Measurements from ENCODE around the gene COL19A1. TPM values are rescaled to one million over a fixed set of nuclear protein-coding genes. Genes with fewer than 3 reads are reported as not detected.

COL19A1 gene
- total and polyA plus RNA-seq, 9 of the 15 experiments (the other 6 are each of a cell fraction or from before 2014, with no cell fraction given) = not detected

DNA sequence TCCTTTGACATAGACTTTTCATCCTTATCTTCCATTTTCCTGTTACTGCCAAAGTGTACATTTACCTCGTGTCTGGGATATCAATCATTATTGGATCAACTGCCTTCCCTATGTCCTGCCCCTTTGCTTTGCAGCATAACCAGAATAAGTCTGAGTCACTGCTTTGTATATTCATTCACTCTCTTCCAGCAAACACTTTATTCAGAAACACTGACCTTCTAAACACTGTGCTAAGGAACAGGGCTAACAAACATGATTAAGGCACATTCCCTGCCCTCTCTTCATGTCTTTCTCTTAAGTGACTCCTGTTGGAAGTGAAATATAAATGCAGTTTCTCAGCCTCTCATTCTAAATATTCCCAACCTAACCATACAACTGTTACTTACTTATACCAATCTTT lies 66.9 kb downstream of the COL19A1 start:
- DNase-seq (ENCODE audit: extremely low read depth in 1 of 4, low spot score in 3 of 4) (no peak), ATAC-seq (no peak), FAIRE-seq (no peak)
- Histone ChIP-seq H2AFZ (ENCODE audit: low read depth, low read length) (no peak overlapping the region), H4K20me1 (replicated peaks; ENCODE audit: control insufficient read depth, insufficient read depth, low read length) (no peaks in the 10 kb centered on the region), H3K79me2 (ENCODE audit: control insufficient read depth, insufficient read depth, low read length) (no peaks in the 10 kb centered on the region), H3K9me1 (ENCODE audit: control insufficient read depth, insufficient read depth, low read length) (no peaks in the 10 kb centered on the region), H3K36me3 (ENCODE audit: control insufficient read depth, insufficient read depth, low read length) (no peaks in the 10 kb centered on the region), H3K9me3 (replicated peaks; ENCODE audit: control insufficient read depth, insufficient read depth, low read depth, low read length) (no peaks in the 10 kb centered on the region), H3K4me1 (replicated peaks in 1 of 2; ENCODE audit: control insufficient read depth in 2 of 2, insufficient read depth in 2 of 2, low read length in 2 of 2) (no peaks in the 10 kb centered on the region), H3K4me2 (ENCODE audit: insufficient read depth, low read length) (no peak overlapping the region), H3K9ac (ENCODE audit: insufficient read depth in 1 of 2, low read depth in 2 of 2, low read length in 2 of 2) (no peak overlapping the region), H3K27ac (ENCODE audit: extremely low read depth, low read depth, low read length) (no peak overlapping the region), H3K27me3 (ENCODE audit: control insufficient read depth in 2 of 2, insufficient read depth in 2 of 2, low read length in 2 of 2) (no peaks in the 10 kb centered on the region), H3K4me3 (no peak overlapping the region)
- WGBS (ENCODE audit: insufficient coverage, low coverage, missing lambda C conversion rate) = 0% methylated on average over 1 of the region's 1 CpG
- in situ Hi-C loops (cut with MboI) (no loop called here), intact Hi-C loops (cut with micrococcal nuclease) (no loop called here)
- ChIA-PET CTCF (ENCODE audit: low intra/inter-chr PET ratio) (no interaction called here), POLR2A (no interaction called here)
- no TSS peak for BruUV-seq (replicated peaks)
- no peak for TF ChIP-seq MYC (IDR thresholded peaks at IDR 0.05; ENCODE audit: low read depth, low read length)
- TF ChIP-seq MYC (CRISPR knock-in tag; IDR thresholded peaks at IDR 0.05; ENCODE audit: borderline replicate concordance, low read depth) = no peak
- TF ChIP-seq U2AF1 (optimal IDR thresholded peaks at IDR 0.05; ENCODE audit: low read depth, low read length) = no peak
- no peak for TF ChIP-seq RBM22 (IDR thresholded peaks at IDR 0.05; ENCODE audit: low read depth, low read length, poor library complexity, severe bottlenecking)
- no peak for TF ChIP-seq KLF16 (IDR thresholded peaks at IDR 0.05)
- TF ChIP-seq GTF2E2 (tag; IDR thresholded peaks at IDR 0.05) = no peak
- no peak for TF ChIP-seq PPARD (CRISPR knock-in tag; IDR thresholded peaks at IDR 0.05)
- TF ChIP-seq CCAR2 (IDR thresholded peaks at IDR 0.05; ENCODE audit: low read depth, low read length) = no peak

DNA sequence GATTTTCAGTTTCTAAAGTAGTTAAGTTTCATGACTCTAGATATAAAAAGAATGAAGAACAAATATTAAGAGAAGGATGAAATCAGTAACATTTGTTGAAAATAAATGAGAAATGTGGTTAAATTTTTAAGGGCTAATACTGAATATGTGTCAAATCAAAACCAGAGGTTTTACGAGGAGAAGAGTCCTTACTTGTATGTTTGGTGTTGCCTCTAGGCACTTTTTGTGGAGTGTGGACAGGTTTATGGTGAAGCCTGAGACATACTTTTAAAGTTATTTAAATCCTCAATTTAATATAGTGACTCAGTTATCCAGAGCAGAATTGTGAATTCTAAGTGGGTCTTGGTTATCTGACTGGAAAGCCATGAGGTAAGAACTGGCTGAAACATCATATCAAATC lies 68.7 kb downstream of the COL19A1 start:
- WGBS (ENCODE audit: insufficient coverage, low coverage, missing lambda C conversion rate) = 0% methylated on average over 1 of the region's 1 CpG
- ChIA-PET CTCF (ENCODE audit: low intra/inter-chr PET ratio) (no interaction called here), POLR2A (no interaction called here)
- Histone ChIP-seq H3K27ac (ENCODE audit: extremely low read depth, low read depth, low read length) (no peak overlapping the region), H2AFZ (ENCODE audit: low read depth, low read length) (no peak overlapping the region), H4K20me1 (replicated peaks; ENCODE audit: control insufficient read depth, insufficient read depth, low read length) (no peaks in the 10 kb centered on the region), H3K27me3 (ENCODE audit: control insufficient read depth in 2 of 2, insufficient read depth in 2 of 2, low read length in 2 of 2) (no peaks in the 10 kb centered on the region), H3K36me3 (ENCODE audit: control insufficient read depth, insufficient read depth, low read length) (no peaks in the 10 kb centered on the region), H3K4me1 (replicated peaks in 1 of 2; ENCODE audit: control insufficient read depth in 2 of 2, insufficient read depth in 2 of 2, low read length in 2 of 2) (no peaks in the 10 kb centered on the region), H3K9ac (ENCODE audit: insufficient read depth in 1 of 2, low read depth in 2 of 2, low read length in 2 of 2) (no peak overlapping the region), H3K79me2 (ENCODE audit: control insufficient read depth, insufficient read depth, low read length) (no peaks in the 10 kb centered on the region), H3K9me1 (ENCODE audit: control insufficient read depth, insufficient read depth, low read length) (no peaks in the 10 kb centered on the region), H3K4me3 (no peak overlapping the region), H3K9me3 (replicated peaks; ENCODE audit: control insufficient read depth, insufficient read depth, low read depth, low read length) (no peaks in the 10 kb centered on the region), H3K4me2 (ENCODE audit: insufficient read depth, low read length) (no peak overlapping the region)
- intact Hi-C loops (cut with micrococcal nuclease) = no loop called here
- in situ Hi-C loops (cut with MboI) = no loop called here
- ATAC-seq (no peak), FAIRE-seq (no peak), DNase-seq (ENCODE audit: extremely low read depth in 1 of 4, low spot score in 3 of 4) (no peak)
- BruUV-seq (replicated peaks) = no TSS peak
- TF ChIP-seq FOXK1 (CRISPR knock-in tag; IDR thresholded peaks at IDR 0.05; ENCODE audit: borderline replicate concordance) (no peak), MCM3 (IDR thresholded peaks at IDR 0.05) (no peak), ZNF780A (CRISPR knock-in tag; IDR thresholded peaks at IDR 0.05) (no peak), POLR2A (conservative IDR thresholded peaks at IDR 0.05) (no peak), HNRNPL (IDR thresholded peaks at IDR 0.05; ENCODE audit: low read depth, low read length) (no peak), SMAD3 (CRISPR knock-in tag; conservative IDR thresholded peaks at IDR 0.05) (no peak), PRMT5 (CRISPR knock-in tag; IDR thresholded peaks at IDR 0.05) (no peak), RBM15 (IDR thresholded peaks at IDR 0.05; ENCODE audit: insufficient read depth, low read length) (no peak)
- TF ChIP-seq, protein P1, sequence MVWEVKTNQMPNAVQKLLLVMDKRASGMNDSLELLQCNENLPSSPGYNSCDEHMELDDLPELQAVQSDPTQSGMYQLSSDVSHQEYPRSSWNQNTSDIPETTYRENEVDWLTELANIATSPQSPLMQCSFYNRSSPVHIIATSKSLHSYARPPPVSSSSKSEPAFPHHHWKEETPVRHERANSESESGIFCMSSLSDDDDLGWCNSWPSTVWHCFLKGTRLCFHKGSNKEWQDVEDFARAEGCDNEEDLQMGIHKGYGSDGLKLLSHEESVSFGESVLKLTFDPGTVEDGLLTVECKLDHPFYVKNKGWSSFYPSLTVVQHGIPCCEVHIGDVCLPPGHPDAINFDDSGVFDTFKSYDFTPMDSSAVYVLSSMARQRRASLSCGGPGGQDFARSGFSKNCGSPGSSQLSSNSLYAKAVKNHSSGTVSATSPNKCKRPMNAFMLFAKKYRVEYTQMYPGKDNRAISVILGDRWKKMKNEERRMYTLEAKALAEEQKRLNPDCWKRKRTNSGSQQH (CRISPR knock-in tag; IDR thresholded peaks at IDR 0.05) = no peak
- TF ChIP-seq, protein P2, sequence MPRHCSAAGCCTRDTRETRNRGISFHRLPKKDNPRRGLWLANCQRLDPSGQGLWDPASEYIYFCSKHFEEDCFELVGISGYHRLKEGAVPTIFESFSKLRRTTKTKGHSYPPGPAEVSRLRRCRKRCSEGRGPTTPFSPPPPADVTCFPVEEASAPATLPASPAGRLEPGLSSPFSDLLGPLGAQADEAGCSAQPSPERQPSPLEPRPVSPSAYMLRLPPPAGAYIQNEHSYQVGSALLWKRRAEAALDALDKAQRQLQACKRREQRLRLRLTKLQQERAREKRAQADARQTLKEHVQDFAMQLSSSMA (CRISPR knock-in tag; IDR thresholded peaks at IDR 0.05) = no peak
